ENCODE measurements around the gene RIMBP2. TPM values are rescaled to one million over a fixed set of nuclear protein-coding genes. Genes with fewer than 3 reads are reported as not detected.

Gene RIMBP2
- polyA plus RNA-seq, 1 donor from 2014 or later, result 14.6 TPM

- no peak overlapping the region for H3K27ac ChIP-seq (ENCODE audit: low read length)
- no peak overlapping the region for H3K9ac ChIP-seq (ENCODE audit: low read length)
- no peaks in the 10 kb centered on the region for H3K9me2 ChIP-seq (ENCODE audit: insufficient read depth, low read length)
- H2AFZ ChIP-seq (ENCODE audit: low read depth, low read length), result no peak overlapping the region
- no peak for TF ChIP-seq EZH2 (IDR thresholded peaks at IDR 0.05; ENCODE audit: borderline replicate concordance, insufficient read depth, low read length, poor library complexity, severe bottlenecking)
- TF ChIP-seq TAF1 (IDR thresholded peaks at IDR 0.05; ENCODE audit: low read depth), result no peak
- no peak for TF ChIP-seq REST (IDR thresholded peaks at IDR 0.05; ENCODE audit: borderline replicate concordance)
- no peaks in the 10 kb centered on the region for H3K27me3 ChIP-seq (ENCODE audit: insufficient read depth, low read depth, low read length)
- no peak overlapping the region for H3K4me3 ChIP-seq (ENCODE audit: low read length)
- H3F3A ChIP-seq (ENCODE audit: insufficient read depth, low read length, poor library complexity, severe bottlenecking), result no peaks in the 10 kb centered on the region
- no peaks in the 10 kb centered on the region for H3K36me3 ChIP-seq (ENCODE audit: insufficient read depth, low read length)
- no peak overlapping the region for H3K4me2 ChIP-seq (ENCODE audit: low read length)
- no peaks in the 10 kb centered on the region for H4K20me1 ChIP-seq (ENCODE audit: insufficient read depth)
- no peaks in the 10 kb centered on the region for H3K79me2 ChIP-seq (replicated peaks; ENCODE audit: insufficient read depth, low read length)
- H3K9me3 ChIP-seq (ENCODE audit: low read length), result peaks cover 2% of the 10 kb centered on the region
Measured at GRCh38 chr12:130615861-130616345, 100.2 kb downstream of the RIMBP2 start.

DNA sequence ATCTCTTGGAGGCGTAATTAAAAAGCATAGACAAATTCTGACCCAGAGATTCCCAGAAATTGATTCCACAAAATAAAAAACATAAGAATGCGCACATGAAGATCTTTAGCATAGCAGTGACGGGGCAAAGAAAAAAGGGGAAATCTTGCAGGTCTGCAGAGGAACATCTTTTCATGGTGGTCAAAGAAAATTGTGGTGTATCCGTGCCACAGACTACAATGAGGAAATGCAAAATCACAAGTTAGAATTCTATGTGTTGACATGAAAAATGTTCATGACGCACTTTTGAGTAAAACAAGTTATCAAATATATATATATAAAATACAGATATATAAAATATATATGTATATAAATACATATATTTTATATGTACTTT is 101.6 kb downstream of the RIMBP2 start:
- Histone ChIP-seq H3K36me3 (ENCODE audit: insufficient read depth, low read length) (no peaks in the 10 kb centered on the region), H3K9me2 (ENCODE audit: insufficient read depth, low read length) (no peaks in the 10 kb centered on the region), H3F3A (ENCODE audit: insufficient read depth, low read length, poor library complexity, severe bottlenecking) (no peaks in the 10 kb centered on the region), H3K4me3 (ENCODE audit: low read length) (no peak overlapping the region), H3K9ac (ENCODE audit: low read length) (no peak overlapping the region), H2AFZ (ENCODE audit: low read depth, low read length) (no peak overlapping the region), H3K79me2 (replicated peaks; ENCODE audit: insufficient read depth, low read length) (no peaks in the 10 kb centered on the region), H3K27ac (ENCODE audit: low read length) (no peak overlapping the region), H3K27me3 (ENCODE audit: insufficient read depth, low read depth, low read length) (no peaks in the 10 kb centered on the region), H4K20me1 (ENCODE audit: insufficient read depth) (no peaks in the 10 kb centered on the region), H3K9me3 (ENCODE audit: low read length) (peaks cover 2% of the 10 kb centered on the region), H3K4me2 (ENCODE audit: low read length) (no peak overlapping the region)
- TF ChIP-seq POLR2AphosphoS5 (IDR thresholded peaks at IDR 0.05), result no peak
- TF ChIP-seq REST (IDR thresholded peaks at IDR 0.05; ENCODE audit: borderline replicate concordance), result no peak
- TF ChIP-seq, protein P1, sequence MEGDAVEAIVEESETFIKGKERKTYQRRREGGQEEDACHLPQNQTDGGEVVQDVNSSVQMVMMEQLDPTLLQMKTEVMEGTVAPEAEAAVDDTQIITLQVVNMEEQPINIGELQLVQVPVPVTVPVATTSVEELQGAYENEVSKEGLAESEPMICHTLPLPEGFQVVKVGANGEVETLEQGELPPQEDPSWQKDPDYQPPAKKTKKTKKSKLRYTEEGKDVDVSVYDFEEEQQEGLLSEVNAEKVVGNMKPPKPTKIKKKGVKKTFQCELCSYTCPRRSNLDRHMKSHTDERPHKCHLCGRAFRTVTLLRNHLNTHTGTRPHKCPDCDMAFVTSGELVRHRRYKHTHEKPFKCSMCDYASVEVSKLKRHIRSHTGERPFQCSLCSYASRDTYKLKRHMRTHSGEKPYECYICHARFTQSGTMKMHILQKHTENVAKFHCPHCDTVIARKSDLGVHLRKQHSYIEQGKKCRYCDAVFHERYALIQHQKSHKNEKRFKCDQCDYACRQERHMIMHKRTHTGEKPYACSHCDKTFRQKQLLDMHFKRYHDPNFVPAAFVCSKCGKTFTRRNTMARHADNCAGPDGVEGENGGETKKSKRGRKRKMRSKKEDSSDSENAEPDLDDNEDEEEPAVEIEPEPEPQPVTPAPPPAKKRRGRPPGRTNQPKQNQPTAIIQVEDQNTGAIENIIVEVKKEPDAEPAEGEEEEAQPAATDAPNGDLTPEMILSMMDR (IDR thresholded peaks at IDR 0.05; ENCODE audit: poor library complexity, severe bottlenecking), result no peak
- TF ChIP-seq MXI1 (conservative IDR thresholded peaks at IDR 0.05; ENCODE audit: poor library complexity, severe bottlenecking), result no peak
- TF ChIP-seq TAF1 (IDR thresholded peaks at IDR 0.05; ENCODE audit: low read depth), result no peak
- no peak for TF ChIP-seq EP300 (conservative IDR thresholded peaks at IDR 0.05; ENCODE audit: poor library complexity, severe bottlenecking)
- no peak for TF ChIP-seq SMC3 (conservative IDR thresholded peaks at IDR 0.05; ENCODE audit: poor library complexity)
- no peak for TF ChIP-seq RAD21 (conservative IDR thresholded peaks at IDR 0.05)
- TF ChIP-seq EZH2 (IDR thresholded peaks at IDR 0.05; ENCODE audit: borderline replicate concordance, insufficient read depth, low read length, poor library complexity, severe bottlenecking), result no peak

Measured in neural cell (in vitro differentiated cells).